22Rv1 (cell line): ENCODE data around the gene TULP3.
A peak's percentile ranks its signal among the peaks of the same experiment; 100 is the strongest.

Source experiments
- H3K27ac ChIP-seq: fragments of 450-650 bp; 2 replicates; pipeline ENCODE4 v1.5.1; 2017
- CTCF ChIP-seq: fragments of 450-650 bp; IDR thresholded peaks from 2 replicates; pipeline ENCODE4 v1.5.1; 2017; ENCODE audit warnings: mild to moderate bottlenecking
- ZFX ChIP-seq: fragments of 450-650 bp; IDR thresholded peaks from 2 replicates; pipeline ENCODE4 v1.6.1; 2017; ENCODE audit warnings: antibody characterized with exemption, borderline replicate concordance

The TULP3 gene

GRCh38 chr12:2890388-2891239, at the start of gene TULP3:
Gene TULP3 (plus strand): TSS chr12:2890891. CDS start chr12:2890948, 57 bp downstream.
- TF ChIP-seq CTCF (0 out of 2 replicates have a peak, but pooled peaks have one; percentile 13), ZFX (no peak)
- H3K27ac ChIP-seq = peak within 1 kb of the TSS; percentile 82

GRCh38 chr12:2841056-2841650, 49.5 kb upstream of the TULP3 start:
- no peak for TF ChIP-seq ZFX
- no peak for TF ChIP-seq CTCF
- H3K27ac ChIP-seq = no peak overlapping the region

GRCh38 chr12:2842948-2843347, 47.7 kb upstream of the TULP3 start:
- no peak overlapping the region for H3K27ac ChIP-seq
- no peak for TF ChIP-seq CTCF
- TF ChIP-seq ZFX = no peak

- TF ChIP-seq CTCF = no peak
- no peak overlapping the region for H3K27ac ChIP-seq
Measured at GRCh38 chr12:2844786-2845185, 45.9 kb upstream of the TULP3 start.

GRCh38 chr12:2845280-2845679, 45.4 kb upstream of the TULP3 start:
- TF ChIP-seq ZFX (no peak), CTCF (no peak)
- no peak overlapping the region for H3K27ac ChIP-seq

GRCh38 chr12:2851931-2852330, 38.8 kb upstream of the TULP3 start:
- H3K27ac ChIP-seq = no peak overlapping the region
- no peak for TF ChIP-seq ZFX
- no peak for TF ChIP-seq CTCF

- TF ChIP-seq CTCF = peak; percentile 97
- no peak for TF ChIP-seq ZFX
- H3K27ac ChIP-seq = no peak overlapping the region
Measured at GRCh38 chr12:2853626-2854025, 37.1 kb upstream of the TULP3 start.
